ENCODE measurements around the gene FBXW8.

FBXW8 gene

DNA sequence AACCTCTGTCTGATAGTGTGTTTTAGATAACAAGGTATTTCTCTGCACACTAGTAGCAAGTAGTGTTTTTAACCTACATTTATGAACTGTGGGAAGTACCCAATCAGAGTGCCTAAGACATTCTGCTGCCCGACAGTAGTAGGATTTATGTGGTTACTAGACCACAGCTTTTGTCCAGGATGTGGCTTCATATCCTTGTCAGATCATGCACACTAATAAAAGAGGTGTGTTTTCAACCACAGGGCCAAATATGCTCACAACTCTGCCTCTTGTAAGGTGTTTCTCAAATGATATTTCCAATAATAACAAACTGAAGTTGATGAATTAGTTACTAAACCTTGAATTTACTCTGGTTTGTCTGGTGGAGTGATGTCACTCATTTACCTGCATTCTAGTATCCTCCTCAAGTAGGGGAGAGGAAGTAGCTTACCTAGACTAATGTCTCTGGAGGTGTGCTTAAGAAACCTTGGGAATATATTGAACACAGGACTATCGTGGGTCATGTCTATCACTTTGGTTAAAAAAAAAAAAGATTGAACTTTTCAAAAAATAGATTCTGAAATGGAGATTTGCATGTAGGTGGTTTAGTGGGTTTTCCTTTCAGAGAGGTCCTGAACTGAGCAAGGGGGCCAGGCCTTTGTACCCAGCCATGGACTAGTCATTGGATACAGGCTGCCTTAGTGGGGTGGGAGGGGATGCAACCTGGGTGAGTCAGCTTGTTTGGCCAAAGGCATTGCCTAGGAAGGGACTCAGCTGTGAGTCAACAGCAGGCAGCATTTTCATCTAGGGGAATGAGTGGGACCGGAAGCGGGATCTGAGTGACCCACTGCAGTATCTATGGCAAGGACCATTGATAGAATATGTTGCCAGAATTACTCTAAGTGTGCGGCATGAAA lies 14.1 kb downstream of the FBXW8 start:
- Histone ChIP-seq H3K9ac (ENCODE audit: low read depth, low read length) (no peak overlapping the region), H3K36me3 (ENCODE audit: insufficient read depth, low read length) (peaks cover 6% of the 10 kb centered on the region; the same call in 1 of the 2 replicates), H3K9me3 (ENCODE audit: control insufficient read depth, insufficient read depth, low read length) (no peaks in the 10 kb centered on the region), H3K4me1 (ENCODE audit: insufficient read depth, low read length) (peaks cover 27% of the 10 kb centered on the region)

DNA sequence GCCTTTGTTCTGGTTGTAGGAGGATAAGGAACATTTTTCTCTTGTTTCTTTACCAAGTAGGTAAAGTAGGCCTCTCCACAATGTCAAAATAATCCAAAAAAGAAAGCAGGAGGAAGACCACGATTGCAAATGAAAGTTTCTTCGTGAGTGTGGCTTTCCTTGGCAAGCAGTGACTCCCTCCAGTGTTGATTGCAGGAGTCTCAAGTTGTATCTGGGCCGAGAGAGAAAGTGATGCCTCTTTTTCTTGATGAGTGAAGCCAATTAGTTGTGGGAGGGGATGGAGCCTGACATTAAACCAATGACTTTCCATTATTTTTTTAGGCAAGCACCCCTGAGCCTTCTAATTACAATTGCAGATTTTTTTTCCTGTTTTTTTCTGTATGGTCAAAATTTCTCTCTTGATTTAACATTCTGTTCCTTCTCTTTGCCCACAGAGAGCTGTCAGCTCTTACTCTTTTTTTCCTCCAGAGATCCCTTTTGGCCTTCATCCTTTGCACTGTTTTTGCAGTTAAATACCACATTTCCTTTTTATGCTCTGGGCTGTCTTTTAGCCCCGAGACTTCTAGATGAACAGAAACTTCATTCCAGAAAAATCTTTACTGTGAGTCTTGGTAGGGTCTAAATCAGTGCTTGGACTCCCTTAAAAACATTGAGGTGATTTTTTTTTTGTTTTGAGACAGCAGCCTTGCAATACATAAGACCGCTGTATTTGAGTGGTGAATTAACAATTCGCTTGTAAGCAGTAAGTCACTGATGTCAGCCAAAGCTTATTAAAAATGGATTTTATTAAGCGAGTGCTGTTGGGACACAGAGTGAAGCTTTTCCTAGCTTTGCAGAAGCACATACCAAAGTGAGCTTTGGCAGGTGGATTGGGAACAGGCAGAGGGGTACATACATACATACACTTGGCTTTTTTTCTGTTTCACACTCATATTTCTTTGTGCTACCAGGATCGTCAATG lies 15.8 kb downstream of the FBXW8 start:
- Histone ChIP-seq H3K9me3 (ENCODE audit: control insufficient read depth, insufficient read depth, low read length) (no peaks in the 10 kb centered on the region), H3K36me3 (ENCODE audit: insufficient read depth, low read length) (peaks cover 6% of the 10 kb centered on the region; the same call in 1 of the 2 replicates), H3K9ac (ENCODE audit: low read depth, low read length) (no peak overlapping the region), H3K4me1 (ENCODE audit: insufficient read depth, low read length) (peaks cover 20% of the 10 kb centered on the region)

DNA sequence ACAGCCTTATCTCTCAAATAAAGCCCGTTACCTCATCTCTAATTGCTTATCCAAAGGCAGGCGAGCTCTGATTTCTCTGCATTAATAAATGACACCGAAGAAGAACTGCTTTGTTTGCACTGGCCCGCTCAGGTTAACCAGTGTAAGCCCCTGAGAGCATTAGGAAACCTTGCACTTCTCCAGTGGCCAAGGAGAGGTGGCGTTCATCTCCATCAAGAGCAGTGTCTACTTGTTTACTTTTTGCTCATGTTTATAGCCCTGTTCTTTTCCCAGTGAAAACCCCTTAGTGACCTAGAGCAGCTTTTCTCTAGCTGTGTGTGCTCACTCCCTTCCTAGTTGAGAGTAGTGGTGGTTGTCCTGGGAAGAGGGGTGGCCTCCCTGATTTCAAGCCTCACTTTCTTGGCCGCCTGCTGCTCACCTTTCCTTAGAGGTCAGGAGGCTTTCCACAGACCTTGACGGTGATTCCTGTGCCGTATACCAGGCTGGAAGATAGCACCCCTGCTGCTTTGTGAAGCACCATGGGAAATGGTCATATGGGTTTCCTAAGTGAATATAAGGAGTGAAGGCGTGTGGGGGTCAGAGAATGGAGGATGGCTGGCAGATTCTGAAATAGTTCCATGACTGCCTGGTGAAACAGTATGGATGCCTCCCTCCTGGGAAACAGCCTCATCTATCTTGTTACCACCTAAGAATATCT lies 16.6 kb downstream of the FBXW8 start:
- Histone ChIP-seq H3K9me3 (ENCODE audit: control insufficient read depth, insufficient read depth, low read length) (no peaks in the 10 kb centered on the region), H3K36me3 (ENCODE audit: insufficient read depth, low read length) (peaks cover 6% of the 10 kb centered on the region; the same call in 1 of the 2 replicates), H3K4me1 (ENCODE audit: insufficient read depth, low read length) (peaks cover 20% of the 10 kb centered on the region), H3K9ac (ENCODE audit: low read depth, low read length) (no peak overlapping the region)

DNA sequence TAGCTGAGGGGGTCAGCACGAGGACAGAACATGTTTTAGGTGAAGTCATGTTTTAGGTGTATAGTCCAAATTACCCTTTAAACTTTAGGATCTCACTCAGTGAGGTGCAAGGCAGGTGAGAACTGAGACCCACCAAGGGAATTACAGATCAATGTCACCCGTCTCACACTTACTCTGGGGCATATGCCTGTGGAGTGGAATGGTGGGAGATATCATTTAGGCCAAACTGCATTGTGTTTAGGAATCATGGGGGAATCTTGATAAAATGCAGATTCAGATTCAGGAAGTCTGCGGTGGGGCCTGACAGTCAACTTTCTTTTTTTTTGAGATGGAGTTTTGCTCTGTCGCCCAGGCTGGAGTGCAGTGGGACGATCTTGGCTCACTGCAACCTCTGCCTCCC lies 17.8 kb downstream of the FBXW8 start:
- Histone ChIP-seq H3K36me3 (ENCODE audit: insufficient read depth, low read length) (peaks cover 6% of the 10 kb centered on the region; the same call in 1 of the 2 replicates), H3K4me1 (ENCODE audit: insufficient read depth, low read length) (peaks cover 20% of the 10 kb centered on the region), H3K9me3 (ENCODE audit: control insufficient read depth, insufficient read depth, low read length) (no peaks in the 10 kb centered on the region)

DNA sequence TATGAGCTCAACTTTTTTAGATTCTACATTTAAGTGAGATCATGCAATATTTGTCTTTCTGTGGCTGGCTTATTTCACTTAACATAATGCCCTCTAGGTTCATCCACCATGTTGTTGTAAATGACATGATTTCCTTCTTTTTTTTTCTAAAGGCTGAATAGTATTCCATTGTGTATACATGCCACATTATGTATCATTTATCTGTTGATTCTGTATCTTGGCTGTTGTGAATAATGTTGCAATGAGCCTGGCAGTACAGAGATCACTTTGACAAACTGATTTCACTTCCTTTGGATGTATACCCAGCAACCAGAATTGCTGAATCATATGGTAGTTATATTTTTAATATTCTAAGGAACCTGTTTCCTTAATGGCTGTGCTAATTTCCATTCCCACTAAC lies 19.1 kb downstream of the FBXW8 start:
- Histone ChIP-seq H3K36me3 (ENCODE audit: insufficient read depth, low read length) (peaks cover 6% of the 10 kb centered on the region; the same call in 1 of the 2 replicates), H3K9ac (ENCODE audit: low read depth, low read length) (no peak overlapping the region), H3K9me3 (ENCODE audit: control insufficient read depth, insufficient read depth, low read length) (no peaks in the 10 kb centered on the region), H3K4me1 (ENCODE audit: insufficient read depth, low read length) (peaks cover 13% of the 10 kb centered on the region)

More for the DNA sequence above, 17.8 kb downstream of the FBXW8 start:
- H3K9ac ChIP-seq (ENCODE audit: low read depth, low read length) = no peak overlapping the region

DNA sequence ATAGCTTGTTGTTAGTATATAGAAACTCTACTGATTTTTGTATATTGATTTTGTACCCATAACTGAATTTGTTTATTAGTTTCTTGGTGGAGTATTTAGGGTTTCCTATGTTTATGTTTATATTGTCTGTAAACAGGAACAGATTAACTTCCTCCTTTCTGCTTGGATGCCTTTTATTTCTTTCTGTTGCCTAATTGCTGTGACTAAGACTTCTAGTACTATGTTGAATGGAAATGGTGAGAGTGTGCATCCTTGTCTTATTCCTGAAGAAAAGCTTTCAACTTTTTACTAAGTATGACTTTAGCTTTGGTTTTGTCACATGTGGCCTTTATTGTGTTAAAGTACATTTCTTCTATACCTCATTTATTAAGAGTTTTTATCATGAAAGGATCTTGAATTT lies 20.9 kb downstream of the FBXW8 start:
- H3K36me3 ChIP-seq (ENCODE audit: insufficient read depth, low read length) = peaks cover 6% of the 10 kb centered on the region; the same call in 1 of the 2 replicates

DNA sequence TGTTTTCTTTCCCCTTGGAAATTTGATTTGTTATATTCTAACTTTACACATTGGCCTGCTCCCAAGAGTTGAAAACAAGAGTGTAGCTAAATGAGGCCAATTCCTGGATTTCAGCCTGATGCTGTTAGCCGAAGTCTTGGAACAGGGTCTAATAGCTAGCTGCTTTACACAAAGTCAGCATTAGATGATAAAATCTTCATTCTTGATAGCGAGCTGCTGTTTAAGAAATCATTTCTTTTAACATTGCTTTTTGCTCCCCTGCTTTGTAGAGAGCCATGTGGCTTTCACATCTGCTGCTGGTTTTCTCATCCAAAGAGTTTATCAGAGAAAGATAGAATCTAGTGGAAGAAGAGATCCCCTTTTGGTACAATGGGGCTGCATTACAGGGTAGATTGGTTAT lies 22.3 kb downstream of the FBXW8 start:
- peaks cover 5% of the 10 kb centered on the region; the same call in 1 of the 2 replicates for H3K36me3 ChIP-seq (ENCODE audit: insufficient read depth, low read length)
- H3K9me3 ChIP-seq (ENCODE audit: control insufficient read depth, insufficient read depth, low read length) = no peaks in the 10 kb centered on the region
- no peak overlapping the region for H3K9ac ChIP-seq (ENCODE audit: low read depth, low read length)
- no peaks in the 10 kb centered on the region for H3K4me1 ChIP-seq (ENCODE audit: insufficient read depth, low read length)

More for the DNA sequence above, 20.9 kb downstream of the FBXW8 start:
- H3K9ac ChIP-seq (ENCODE audit: low read depth, low read length) = no peak overlapping the region
- no peaks in the 10 kb centered on the region for H3K9me3 ChIP-seq (ENCODE audit: control insufficient read depth, insufficient read depth, low read length)
- H3K4me1 ChIP-seq (ENCODE audit: insufficient read depth, low read length) = no peaks in the 10 kb centered on the region

DNA sequence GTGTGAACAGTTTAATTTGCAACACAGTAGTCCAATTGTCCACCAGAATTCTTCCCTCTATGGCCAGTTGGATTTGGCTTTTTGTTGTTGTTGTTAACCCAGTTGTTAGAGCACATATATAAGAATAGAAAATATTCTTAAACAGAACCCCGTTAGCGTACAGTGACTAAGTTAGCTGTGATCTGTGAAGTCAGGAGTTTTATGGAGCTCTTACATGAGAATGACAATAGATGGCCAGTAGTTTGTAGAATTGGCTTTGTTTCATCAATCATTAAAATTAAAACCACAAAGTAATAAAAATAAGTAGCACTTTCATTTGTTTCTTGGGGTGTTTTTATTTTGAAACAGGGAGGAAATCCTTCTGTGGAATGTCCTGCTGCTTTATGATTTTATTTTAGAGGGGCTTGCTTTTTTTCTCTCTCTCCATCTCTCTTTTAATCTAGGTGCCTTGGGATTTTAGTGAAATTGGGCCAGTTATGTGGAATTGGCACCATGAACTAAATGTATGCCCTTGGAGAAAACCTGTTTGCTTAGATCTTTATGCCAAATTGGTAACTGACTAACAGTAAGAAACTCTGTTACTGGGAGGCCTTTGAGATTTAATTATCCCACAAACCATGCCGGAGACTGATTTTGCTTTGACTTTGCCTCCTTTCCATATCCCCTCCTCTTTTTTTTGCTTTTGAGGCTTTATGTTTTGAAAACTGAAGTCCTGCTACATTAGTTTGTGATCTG lies 22.9 kb downstream of the FBXW8 start:
- no peak overlapping the region for H3K9ac ChIP-seq (ENCODE audit: low read depth, low read length)
- no peaks in the 10 kb centered on the region for H3K4me1 ChIP-seq (ENCODE audit: insufficient read depth, low read length)
- no peaks in the 10 kb centered on the region; the same call in 1 of the 2 replicates for H3K36me3 ChIP-seq (ENCODE audit: insufficient read depth, low read length)
- no peaks in the 10 kb centered on the region for H3K9me3 ChIP-seq (ENCODE audit: control insufficient read depth, insufficient read depth, low read length)

DNA sequence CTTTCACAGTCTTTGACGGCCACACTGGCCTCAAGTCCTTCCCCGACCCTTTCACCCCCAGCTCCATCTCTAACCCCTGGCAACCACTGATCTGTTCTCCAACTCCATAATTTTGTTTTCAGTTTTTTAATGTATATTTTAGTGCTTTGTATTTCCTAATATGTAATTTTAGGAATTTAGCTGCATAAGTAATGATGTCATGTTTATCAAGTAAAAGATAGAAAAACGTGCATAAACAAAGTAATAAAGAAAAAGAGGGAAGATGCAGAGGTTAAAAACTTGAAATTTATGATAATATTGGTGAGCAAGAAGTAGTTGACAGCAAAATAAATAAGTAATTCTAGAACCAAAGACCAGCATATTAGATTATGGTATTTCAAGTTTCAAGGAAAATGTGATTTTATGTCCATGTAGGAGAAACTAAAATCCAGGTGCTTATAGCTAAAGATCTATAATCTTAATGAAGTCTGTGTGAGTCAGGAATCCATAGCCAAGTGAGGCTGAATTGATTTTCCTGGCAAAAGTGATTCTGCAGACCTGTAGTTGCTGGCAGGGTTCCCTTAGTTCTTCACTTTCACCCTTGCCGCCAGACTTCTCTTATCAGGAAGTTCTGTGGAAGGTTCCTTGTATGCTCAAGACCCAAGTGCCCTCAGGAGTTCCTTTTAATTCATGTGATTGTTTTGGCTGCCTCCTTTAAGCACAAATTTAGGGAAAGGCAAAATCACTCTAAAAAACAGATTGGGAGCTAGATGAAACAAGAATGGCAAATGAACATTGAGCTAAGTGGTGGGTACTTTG lies 24.4 kb downstream of the FBXW8 start:
- Histone ChIP-seq H3K4me1 (ENCODE audit: insufficient read depth, low read length) (no peaks in the 10 kb centered on the region), H3K9me3 (ENCODE audit: control insufficient read depth, insufficient read depth, low read length) (no peaks in the 10 kb centered on the region), H3K36me3 (ENCODE audit: insufficient read depth, low read length) (no peaks in the 10 kb centered on the region; the same call in 1 of the 2 replicates), H3K9ac (ENCODE audit: low read depth, low read length) (no peak overlapping the region)

DNA sequence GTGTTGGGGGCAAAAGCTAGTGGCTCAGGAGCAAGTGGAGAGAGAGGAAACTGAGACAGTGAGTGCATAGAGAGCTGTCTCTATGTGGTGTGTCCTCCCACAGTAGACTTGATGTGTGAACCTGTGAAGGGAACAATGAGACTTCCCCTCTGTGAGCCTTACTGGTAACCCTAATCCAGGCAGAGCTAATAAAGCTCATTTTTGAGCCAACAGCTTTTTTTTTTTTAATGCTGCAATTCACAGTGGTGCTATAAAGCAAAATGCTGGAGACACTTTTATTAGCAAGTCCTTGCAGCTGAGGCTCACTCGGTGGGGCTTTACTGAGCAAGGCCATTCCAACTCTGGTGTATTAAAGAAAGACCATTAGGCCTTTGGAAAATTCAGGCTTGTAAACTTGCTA lies 26.9 kb downstream of the FBXW8 start:
- Histone ChIP-seq H3K9me3 (ENCODE audit: control insufficient read depth, insufficient read depth, low read length) (no peaks in the 10 kb centered on the region), H3K4me1 (ENCODE audit: insufficient read depth, low read length) (no peaks in the 10 kb centered on the region), H3K36me3 (ENCODE audit: insufficient read depth, low read length) (no peaks in the 10 kb centered on the region; the same call in 1 of the 2 replicates), H3K9ac (ENCODE audit: low read depth, low read length) (no peak overlapping the region)

DNA sequence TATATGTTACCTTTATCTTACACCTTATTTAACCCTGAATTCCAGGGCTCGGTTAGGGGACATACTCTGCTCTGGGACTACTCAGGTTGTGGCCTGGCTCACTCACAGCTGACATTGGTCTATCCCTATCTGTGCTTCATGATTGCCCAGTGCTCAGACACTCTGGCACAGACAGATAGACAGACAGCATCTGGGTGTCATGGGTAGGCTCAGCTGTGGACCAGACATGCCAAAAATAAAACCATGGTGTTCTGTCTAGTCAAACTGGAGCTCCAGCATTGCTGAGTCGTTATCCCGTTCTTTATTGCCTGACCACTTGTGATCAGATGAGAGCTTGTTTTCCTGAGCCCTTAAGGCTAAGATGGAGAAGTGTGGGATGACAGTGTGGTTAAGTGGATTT lies 29.0 kb downstream of the FBXW8 start:
- no peak overlapping the region for H3K9ac ChIP-seq (ENCODE audit: low read depth, low read length)
- no peaks in the 10 kb centered on the region; the same call in 1 of the 2 replicates for H3K36me3 ChIP-seq (ENCODE audit: insufficient read depth, low read length)
- peaks cover 5% of the 10 kb centered on the region for H3K9me3 ChIP-seq (ENCODE audit: control insufficient read depth, insufficient read depth, low read length)
- H3K4me1 ChIP-seq (ENCODE audit: insufficient read depth, low read length) = no peaks in the 10 kb centered on the region

DNA sequence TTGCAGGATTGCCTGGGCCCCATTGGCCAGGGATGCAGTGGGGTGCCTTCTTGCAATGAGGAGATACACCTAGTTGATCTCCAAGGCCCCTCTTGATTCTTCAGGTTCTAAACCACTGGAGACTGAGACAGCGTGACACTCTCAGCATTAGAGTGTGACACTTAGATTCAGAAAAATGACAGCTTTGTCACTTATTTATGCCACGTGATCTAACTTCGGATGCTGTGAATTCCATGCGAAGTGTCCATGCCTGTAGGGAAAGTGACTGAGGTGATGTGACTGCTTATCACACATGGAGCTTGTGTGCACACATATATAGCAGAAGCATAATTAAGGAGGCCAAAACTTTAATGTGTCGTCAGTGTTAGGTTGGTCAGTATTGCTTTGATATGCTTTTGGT lies 30.4 kb downstream of the FBXW8 start:
- Histone ChIP-seq H3K9ac (ENCODE audit: low read depth, low read length) (no peak overlapping the region), H3K9me3 (ENCODE audit: control insufficient read depth, insufficient read depth, low read length) (peaks cover 5% of the 10 kb centered on the region), H3K36me3 (ENCODE audit: insufficient read depth, low read length) (peaks cover 5% of the 10 kb centered on the region), H3K4me1 (ENCODE audit: insufficient read depth, low read length) (no peaks in the 10 kb centered on the region)

Measured in ES-I3 (cell line).